Keratinocyte (primary cell): Measurements from ENCODE around the gene CELSR1. TPM values are rescaled to one million over a fixed set of nuclear protein-coding genes. Genes with fewer than 3 reads are reported as not detected.

ENCODE experiments used
- DNase-seq: peaks from one replicate; pipeline ENCODE4 v3.0.0-alpha.2; 2011; ENCODE audit warnings: low read depth, missing footprints, low spot score
- FAIRE-seq: peaks from 2 replicates; lab custom pipeline; 2011; peaks lifted over from hg19 to GRCh38; lab: Jason Lieb, UNC
- H2AFZ ChIP-seq: 2 replicates; pipeline ENCODE4 v1.6.0; 2012; ENCODE audit warnings: low read length, control low read depth, inconsistent platforms; ENCODE audit not compliant: control insufficient read depth
- H3K27ac ChIP-seq: 2 replicates; pipeline ENCODE4 v1.5.1; 2011; ENCODE audit warnings: low read length; ENCODE audit not compliant: control insufficient read depth, insufficient read depth
- H3K27me3 ChIP-seq: 3 replicates; pipeline ENCODE4 v1.6.0; 2011; ENCODE audit warnings: low read length; ENCODE audit not compliant: control insufficient read depth, insufficient read depth; ENCODE audit errors: extremely low read depth
- H3K36me3 ChIP-seq, 2 experiments: 2 replicates in 1 of 2; 3 replicates in 1 of 2; pipeline ENCODE4 v1.5.1; 2011; ENCODE audit warnings: low read length in 2 of 2, mild to moderate bottlenecking in 1 of 2; ENCODE audit not compliant: control insufficient read depth in 2 of 2, insufficient read depth in 2 of 2; ENCODE audit errors: extremely low read depth in 1 of 2
- H3K4me1 ChIP-seq: 3 replicates; pipeline ENCODE4 v1.5.1; 2011; ENCODE audit warnings: low read length; ENCODE audit not compliant: control insufficient read depth, insufficient read depth; ENCODE audit errors: extremely low read depth
- H3K4me2 ChIP-seq: 3 replicates; pipeline ENCODE4 v1.6.0; 2011; ENCODE audit warnings: low read depth, low read length; ENCODE audit not compliant: control insufficient read depth, insufficient read depth; ENCODE audit errors: extremely low read depth
- H3K4me3 ChIP-seq, 3 experiments: fragments of 200-600 bp in 1 of 3; sonication (generic) in 1 of 3; 2 replicates in 2 of 3; 3 replicates in 1 of 3; pipeline ENCODE4 v1.5.1; 2011 to 2016; ENCODE audit warnings: low read length in 3 of 3, mild to moderate bottlenecking in 3 of 3, control low read depth in 2 of 3, inconsistent platforms in 1 of 3, low read depth in 1 of 3, mixed read lengths in 1 of 3, mixed run types in 1 of 3, moderate library complexity in 1 of 3; ENCODE audit not compliant: control insufficient read depth in 2 of 3, insufficient read depth in 2 of 3; ENCODE audit errors: extremely low read depth in 1 of 3
- H3K79me2 ChIP-seq: 2 replicates; pipeline ENCODE4 v1.6.0; 2012; ENCODE audit warnings: low read length; ENCODE audit not compliant: control insufficient read depth, insufficient read depth
- H3K9ac ChIP-seq: 3 replicates; pipeline ENCODE4 v1.6.0; 2011; ENCODE audit warnings: low read length; ENCODE audit not compliant: control insufficient read depth, insufficient read depth; ENCODE audit errors: extremely low read depth
- H3K9me1 ChIP-seq: 3 replicates; pipeline ENCODE4 v1.6.0; 2011; ENCODE audit warnings: low read length; ENCODE audit not compliant: control insufficient read depth, insufficient read depth; ENCODE audit errors: extremely low read depth
- H3K9me3 ChIP-seq: 2 replicates; pipeline ENCODE4 v1.5.1; 2012; ENCODE audit warnings: low read depth, low read length; ENCODE audit not compliant: control insufficient read depth
- H4K20me1 ChIP-seq: 3 replicates; pipeline ENCODE4 v1.6.0; 2011; ENCODE audit warnings: low read length; ENCODE audit not compliant: control insufficient read depth, insufficient read depth; ENCODE audit errors: extremely low read depth
- CTCF ChIP-seq, 3 experiments: IDR thresholded peaks in 1 of 3; conservative IDR thresholded peaks in 1 of 3; optimal IDR thresholded peaks in 1 of 3; 2 replicates in 2 of 3; 3 replicates in 1 of 3; pipeline versions ENCODE3 to v1.5.1; 2011; ENCODE audit warnings: low read length in 3 of 3, mild to moderate bottlenecking in 3 of 3, moderate library complexity in 2 of 3, control low read depth in 1 of 3, inconsistent platforms in 1 of 3; ENCODE audit not compliant: insufficient read depth in 2 of 3; ENCODE audit errors: extremely low read depth in 1 of 3
- EZH2 ChIP-seq: IDR thresholded peaks from one replicate; pipeline ENCODE4 v1.6.1; 2012; ENCODE audit warnings: inconsistent platforms, mild to moderate bottlenecking, low read length, moderate library complexity
- dilution Hi-C: fragments of 300-500 bp; cut with MboI; formaldehyde crosslinking; loops from one replicate; pipeline ENCODE4 v1.7.0; 2020; ENCODE audit warnings: low sequenced_read_pairs; ENCODE audit not compliant: extremely low pct_ligation_motif_present
- polyA plus RNA-seq, 5 experiments: library from polyadenylated mRNA; depleted of rRNA in 3 of 5; stranded (reverse) in 3 of 5; stranded (forward) in 1 of 5; unstranded in 1 of 5; fragments of >200 nt; gene quantifications; 1 replicate in 1 of 5; 2 replicates in 3 of 5; 3 replicates in 1 of 5; pipeline versions ENCODE4 v1.2.1 to v1.2.3, GENCODE V29; 2011 to 2012; ENCODE audit warnings: missing spikeins in 2 of 5, low read depth in 1 of 5, low replicate concordance in 1 of 5

Gene CELSR1
- polyA plus RNA-seq, 1 donor (not counting 4 experiments of a cell fraction or from before 2014, with no cell fraction given): 16.1 TPM

DNA sequence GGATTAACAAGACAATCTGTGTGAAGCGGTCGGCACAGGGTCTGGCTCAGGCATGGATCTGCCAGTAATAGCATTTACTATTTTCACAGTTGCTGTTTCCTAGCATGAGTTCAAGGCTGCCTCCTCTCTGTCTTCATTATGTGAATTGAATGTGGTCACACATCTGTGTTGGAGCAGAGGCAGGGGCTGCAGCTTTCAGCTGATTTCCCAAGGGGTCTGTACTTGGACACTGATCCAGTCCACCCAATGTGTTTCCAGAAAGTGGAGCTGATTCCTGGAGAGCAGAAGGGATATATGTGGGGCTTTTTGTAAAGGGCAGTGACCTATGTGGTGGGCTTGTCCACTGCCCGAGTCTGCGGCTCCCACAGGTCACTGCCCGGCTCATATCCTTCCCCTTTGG lies 3.5 kb upstream of the CELSR1 start:
- no peak overlapping the region for H2AFZ ChIP-seq
- TF ChIP-seq CTCF (optimal IDR thresholded peaks at IDR 0.05 in 1 of 3, IDR thresholded peaks at IDR 0.05 in 1 of 3, conservative IDR thresholded peaks at IDR 0.05 in 1 of 3; ENCODE audit: extremely low read depth in 1 of 3, insufficient read depth in 2 of 3, low read length in 3 of 3) (no peak), EZH2 (no peak)
- no peak for DNase-seq
- H3K4me1 ChIP-seq: peaks cover 29% of the 10 kb centered on the region
- no peak overlapping the region for H3K4me3 ChIP-seq
- H3K9me1 ChIP-seq: no peaks in the 10 kb centered on the region
- no peak overlapping the region for H3K4me2 ChIP-seq
- dilution Hi-C loops: no loop called here
- no peaks in the 10 kb centered on the region for H4K20me1 ChIP-seq
- no peak overlapping the region for H3K27ac ChIP-seq
- no peak for FAIRE-seq
- H3K9ac ChIP-seq: no peak overlapping the region
- peaks cover 2% of the 10 kb centered on the region for H3K9me3 ChIP-seq
- H3K79me2 ChIP-seq: peaks cover 4% of the 10 kb centered on the region
- H3K36me3 ChIP-seq: peaks cover 0 to 2% of the 10 kb centered on the region in 2 experiments
- H3K27me3 ChIP-seq: no peaks in the 10 kb centered on the region

GRCh38 chr22:46539169-46539568 lies 1.7 kb upstream of the CELSR1 start:
- DNase-seq (no peak), FAIRE-seq (peak; percentile 56)
- Histone ChIP-seq H3K36me3 (peaks cover 3 to 4% of the 10 kb centered on the region in 2 experiments), H3K27ac (peak overlapping the region; percentile 70), H4K20me1 (peaks cover 1% of the 10 kb centered on the region), H3K9me1 (no peaks in the 10 kb centered on the region), H3K4me2 (peak overlapping the region; percentile 81), H3K4me1 (peaks cover 26% of the 10 kb centered on the region), H3K9ac (peak overlapping the region; percentile 74), H3K4me3 (peak overlapping the region; percentile 64 to 84 (median 73)), H3K27me3 (no peaks in the 10 kb centered on the region), H3K79me2 (peaks cover 22% of the 10 kb centered on the region), H2AFZ (no peak overlapping the region), H3K9me3 (peaks cover 8% of the 10 kb centered on the region)
- dilution Hi-C loops: no loop called here
- TF ChIP-seq EZH2: no peak
- no peak for TF ChIP-seq CTCF (optimal IDR thresholded peaks at IDR 0.05 in 1 of 3, IDR thresholded peaks at IDR 0.05 in 1 of 3, conservative IDR thresholded peaks at IDR 0.05 in 1 of 3; ENCODE audit: extremely low read depth in 1 of 3, insufficient read depth in 2 of 3, low read length in 3 of 3)
